GM19193 (cell line): ENCODE measurements around the gene RNF39.
A peak's percentile ranks its signal among the peaks of the same experiment; 100 is the strongest.

Experiments used
- POLR2A ChIP-seq: IDR thresholded peaks from 4 replicates; pipeline ENCODE4 v1.6.1; 2011; ENCODE audit not compliant: insufficient read depth, insufficient read length; ENCODE audit errors: extremely low read depth

RNF39 gene

DNA sequence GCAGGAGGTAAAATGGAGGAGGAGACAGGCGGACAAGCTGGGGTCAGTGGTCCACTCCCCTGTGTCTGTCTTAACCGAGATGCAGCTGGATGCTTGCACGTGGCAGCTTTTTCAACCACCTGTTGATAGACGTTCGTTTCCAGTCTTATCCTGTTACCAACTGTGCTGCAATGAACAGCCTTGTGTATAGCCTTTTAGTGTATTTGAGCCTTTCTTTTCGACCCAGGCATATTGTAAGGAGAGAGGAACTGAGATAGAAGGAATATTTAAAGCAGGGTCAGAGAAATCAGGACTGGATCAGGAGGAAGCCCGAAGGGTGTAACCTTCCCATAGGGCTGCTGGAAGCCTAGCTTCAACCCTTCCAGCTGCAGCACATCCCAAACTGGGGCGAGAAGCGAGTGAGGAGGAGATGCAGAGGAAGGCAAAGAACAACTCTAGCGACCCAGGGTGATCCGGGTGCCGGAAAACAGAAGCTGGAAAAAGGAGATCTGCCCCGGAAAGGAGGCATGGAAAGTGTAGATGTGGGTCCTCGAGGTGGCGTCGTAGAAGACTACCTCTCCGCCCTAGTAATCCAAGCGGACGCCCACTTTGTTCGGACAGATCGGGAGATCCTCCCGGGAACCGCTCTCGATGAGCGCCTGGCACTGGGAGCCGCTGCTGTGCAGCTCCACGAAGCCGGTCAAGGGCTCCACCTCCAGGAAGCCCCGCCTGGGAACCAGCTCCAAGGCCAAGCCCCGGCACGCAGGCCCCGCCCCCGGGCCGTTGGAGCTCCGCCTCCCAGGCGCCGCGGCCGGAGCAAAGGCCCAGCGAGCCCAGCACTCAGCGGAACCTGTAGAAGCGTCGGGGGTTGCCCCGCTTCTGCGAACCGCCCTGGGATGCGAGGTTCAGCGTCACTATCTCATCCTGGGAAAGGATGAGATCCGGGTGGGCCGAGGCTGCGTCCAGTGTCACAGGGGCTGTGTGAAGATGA lies 26.2 kb upstream of the RNF39 start:
- TF ChIP-seq POLR2A = peak; percentile 36

DNA sequence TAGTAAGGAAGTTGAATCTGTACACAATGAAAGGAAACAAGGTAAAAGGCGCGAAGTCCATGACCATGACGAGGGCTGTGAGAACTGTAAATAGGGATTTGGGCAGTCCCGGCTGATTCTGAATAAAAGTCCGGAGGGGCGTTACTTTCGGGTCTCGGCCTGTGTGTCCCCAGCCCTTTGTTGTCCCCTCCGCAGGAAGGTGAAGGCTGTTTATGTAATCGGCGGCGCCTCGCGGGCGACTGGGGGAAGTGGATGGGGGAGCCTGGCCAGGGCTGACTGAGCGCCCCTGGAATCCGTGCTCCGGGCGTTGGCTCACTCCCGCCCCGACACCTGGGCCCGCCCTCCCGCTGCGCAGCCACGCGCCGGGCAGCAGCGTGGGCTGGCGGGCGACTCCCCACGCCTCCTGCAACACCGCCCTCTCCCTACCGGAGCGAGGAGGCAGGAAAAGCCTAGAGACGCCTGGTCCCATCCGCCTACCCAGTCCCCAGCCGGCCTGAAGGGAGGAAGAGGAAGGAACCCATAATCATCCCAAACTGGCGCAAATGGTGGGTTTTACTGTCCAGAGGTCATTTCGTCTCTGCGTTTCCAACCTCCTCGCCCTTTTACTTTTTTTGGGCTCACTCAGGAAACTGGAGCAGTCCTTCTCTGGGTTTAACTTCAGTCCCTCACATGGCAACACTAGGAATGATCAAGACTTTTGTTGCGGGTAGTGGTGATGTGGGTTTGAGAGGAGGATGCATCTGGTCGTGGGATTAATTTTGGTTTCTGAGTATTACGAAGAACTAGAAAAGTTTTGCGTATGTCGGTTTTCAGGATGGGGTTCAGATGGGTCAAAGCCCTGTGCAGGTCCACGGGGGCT lies 25.2 kb upstream of the RNF39 start:
- TF ChIP-seq POLR2A = no peak

DNA sequence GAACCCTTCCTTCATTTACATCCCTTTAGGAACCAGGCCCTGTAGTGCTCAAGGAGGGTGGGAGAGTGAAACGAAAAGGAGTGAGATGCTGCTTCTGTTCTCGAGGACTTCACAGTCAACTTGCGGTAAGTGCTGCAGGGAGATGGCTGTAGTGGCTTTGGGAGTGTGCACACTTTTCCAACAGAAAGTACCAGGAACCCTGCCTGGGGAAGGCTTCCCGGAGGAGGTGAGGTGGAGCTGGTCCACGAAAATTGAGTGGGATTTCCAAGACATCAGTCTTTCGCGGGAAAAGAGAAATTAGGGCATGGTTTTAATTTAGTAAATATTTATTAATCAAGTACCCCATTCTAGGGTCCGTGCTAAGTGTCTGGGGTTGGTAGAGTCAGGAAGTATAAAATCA lies 24.6 kb upstream of the RNF39 start:
- no peak for TF ChIP-seq POLR2A

DNA sequence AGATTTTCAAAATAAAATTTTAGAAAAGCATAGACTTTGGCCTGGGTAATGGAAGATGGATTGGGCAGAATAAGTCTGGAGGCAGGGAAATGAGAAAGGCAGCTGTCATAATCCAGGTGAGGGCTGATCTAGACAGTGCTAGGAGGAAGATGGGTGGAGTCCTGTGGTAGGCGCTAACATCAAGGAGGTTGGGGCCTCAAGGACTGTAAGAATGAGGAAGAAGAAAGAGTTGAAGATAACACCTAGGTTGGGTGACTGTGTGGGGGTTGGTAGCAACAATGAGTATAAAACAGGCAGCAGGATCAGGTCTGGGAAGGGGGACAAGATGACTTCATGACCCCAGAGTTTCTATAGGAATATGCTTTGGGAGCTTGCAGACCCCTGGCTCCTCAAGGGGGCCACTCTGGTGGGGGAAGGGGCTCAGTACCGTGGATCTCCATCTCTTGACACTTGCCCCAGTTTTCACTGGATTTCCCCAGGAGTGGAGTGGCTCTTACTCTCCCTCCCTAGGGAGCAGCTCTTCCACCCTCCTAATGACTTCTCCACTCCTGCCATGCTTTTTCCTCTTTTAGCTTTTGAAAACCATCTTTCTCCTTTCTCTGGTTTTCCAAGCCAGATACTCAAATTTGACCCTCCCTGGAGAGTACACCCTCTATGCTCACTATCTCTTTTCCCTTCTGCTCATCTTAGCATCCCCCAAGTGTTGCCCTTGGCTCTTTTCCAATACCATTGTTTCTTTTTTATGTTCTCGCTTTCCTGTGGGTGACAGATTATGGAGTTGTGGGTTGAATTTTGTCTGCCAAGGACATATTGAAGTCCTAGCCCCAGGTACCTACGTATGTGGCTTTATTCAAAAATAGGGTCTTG lies 22.6 kb upstream of the RNF39 start:
- no peak for TF ChIP-seq POLR2A

DNA sequence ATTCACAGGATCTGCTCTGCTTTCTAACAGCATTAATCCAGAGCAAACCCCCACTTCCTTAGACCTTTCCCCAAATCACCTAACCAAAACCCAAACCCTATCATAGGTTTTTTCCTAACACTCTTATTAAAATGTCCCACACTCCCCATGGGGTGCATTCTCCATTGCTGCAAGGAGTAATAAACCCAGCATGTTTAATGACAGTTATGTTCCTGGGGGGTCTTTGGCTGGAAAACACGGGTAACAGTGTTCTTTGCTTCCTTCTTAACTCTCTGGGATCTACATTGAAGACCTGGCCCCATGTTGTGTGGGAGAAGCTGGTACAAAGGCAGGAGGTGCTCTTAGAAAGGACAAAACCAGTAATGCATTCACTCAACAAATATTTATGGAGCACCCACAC lies 21.3 kb upstream of the RNF39 start:
- TF ChIP-seq POLR2A = no peak

DNA sequence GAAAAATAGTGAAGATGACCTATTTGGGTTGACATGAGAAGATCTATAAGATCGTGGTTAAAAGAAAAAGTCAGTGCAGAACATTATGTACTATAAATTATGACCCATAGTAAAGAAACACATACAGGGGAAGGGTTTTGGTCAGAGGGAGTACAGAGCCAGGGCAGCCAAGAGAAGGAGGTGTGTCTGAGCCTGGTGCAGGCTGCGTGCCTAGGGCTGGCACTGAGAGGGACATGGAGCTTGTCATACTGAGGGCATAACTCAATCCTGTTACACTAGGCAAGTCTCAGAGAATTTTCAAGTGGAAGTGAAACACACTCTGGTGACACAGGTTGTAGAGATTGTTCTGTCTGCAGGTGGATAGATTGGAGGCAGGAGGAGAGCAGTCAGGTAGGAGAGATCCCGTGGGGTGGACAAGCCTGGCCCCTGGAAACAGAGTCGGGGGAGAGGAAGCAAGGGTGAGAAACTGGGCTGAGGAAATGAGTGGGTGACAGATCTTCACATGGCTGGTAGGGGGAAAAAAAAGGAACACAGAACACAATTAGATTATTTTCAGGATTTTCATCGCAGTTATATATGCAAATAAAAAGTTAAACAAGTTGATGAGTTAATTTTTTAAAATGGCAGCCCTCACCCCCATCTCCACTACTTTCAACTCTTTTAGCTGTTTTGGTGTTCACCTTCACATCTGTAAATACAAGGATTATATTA lies 18.5 kb upstream of the RNF39 start:
- no peak for TF ChIP-seq POLR2A

DNA sequence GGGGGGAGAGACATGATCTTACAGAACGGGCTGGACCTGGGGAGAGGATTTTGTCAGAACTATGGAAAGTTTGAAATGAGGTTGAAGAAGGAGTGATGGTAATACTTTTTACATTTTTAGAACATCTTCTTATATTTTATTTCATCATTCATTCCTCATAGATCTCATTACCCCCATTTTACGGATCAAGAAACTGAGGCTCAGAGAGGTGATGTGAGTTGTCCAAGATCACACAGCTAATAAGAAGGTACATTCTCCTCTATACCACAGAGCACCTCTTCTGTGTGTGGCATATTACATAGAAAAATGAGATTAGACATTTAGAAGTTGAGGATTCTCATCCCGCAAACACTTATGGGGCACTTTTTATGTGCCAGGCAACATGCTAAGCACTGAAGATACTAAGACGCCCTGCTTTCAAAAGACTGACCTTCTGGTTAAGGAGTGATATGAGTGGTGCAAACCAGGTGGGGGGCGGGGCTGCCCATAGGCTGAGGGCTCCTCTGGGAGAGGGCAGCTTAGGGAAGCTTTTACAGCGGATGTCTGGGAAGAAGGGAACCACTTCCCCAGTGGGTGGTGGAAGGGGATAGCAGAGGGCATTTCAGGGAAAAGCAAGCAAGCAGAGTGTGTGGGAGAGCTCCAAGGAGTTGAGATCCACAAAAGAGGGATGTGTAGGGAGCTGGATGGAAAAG lies 17.4 kb upstream of the RNF39 start:
- TF ChIP-seq POLR2A = no peak

DNA sequence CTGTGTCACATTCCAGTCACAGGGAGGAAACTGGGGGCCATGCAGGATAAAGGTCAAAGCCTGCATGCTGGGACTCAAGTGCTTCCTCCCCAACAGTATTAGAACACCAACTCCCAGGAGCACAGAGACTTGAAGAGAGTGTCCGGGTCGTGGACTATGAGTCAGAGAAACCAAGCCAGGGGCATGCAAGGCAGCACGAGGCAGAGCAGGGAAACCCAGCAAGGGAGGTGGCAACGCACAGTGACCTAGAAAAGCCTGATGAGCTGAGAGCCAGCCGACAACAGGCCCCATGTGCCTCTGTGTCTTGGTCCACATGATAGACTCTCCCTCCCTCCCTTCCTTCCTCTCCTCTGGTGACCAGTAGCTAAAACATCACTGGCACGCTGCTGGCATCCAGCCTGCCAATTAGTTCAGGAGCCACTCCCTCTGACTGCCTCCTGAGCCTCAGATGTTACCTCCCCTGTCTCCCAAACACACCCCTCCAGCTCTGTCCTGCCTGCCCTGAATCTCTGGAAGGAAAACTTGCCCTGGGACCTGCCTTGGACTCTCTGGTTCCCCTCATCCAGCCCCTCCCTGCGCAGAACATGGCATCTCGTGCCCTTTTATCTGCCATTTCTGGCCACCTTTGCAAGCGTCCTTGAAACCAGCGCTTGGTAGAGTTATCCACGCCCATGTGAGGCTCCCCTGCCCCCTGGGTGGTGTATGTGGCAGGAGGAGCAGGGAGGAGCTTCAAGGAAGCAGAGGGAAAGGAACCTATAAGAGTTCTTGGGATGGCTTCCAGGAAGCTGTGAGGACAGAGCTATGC lies 16.2 kb upstream of the RNF39 start:
- TF ChIP-seq POLR2A = no peak

DNA sequence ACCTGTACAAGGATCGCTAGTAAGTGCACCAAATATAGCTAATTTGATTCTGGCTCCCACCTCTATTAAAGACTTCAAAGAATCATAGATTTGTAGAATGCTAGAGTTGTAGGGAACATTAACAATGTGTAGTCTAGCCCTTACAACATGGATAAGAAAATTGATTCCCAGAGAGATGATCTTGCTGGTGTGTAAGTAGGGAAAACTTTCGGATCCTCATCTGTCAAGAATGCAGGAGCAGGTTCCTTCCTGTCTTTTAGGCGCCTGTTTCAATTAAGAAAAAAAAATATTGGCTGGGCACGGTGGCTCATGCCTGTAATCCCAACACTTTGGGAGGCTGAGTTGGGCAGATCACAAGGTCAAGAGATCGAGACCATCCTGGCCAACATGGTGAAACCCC lies 12.3 kb upstream of the RNF39 start:
- no peak for TF ChIP-seq POLR2A

DNA sequence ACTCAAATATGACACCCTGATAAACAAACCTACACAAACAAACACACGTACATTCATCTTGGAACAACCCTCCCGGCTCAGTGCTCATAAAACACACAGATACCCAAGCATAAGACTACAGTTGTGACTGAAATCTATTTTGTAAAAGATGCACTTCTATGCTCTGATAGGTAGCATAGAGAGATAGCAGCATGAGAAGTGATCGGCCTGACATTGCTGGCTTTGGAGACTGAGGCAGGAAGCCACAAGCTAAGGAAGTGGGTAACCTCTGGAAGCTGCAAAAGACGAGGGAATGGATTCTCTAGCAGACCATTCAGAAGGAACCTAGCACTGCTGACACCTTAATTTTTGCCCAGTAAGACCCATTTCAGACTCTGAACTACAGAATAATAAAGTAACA lies 1.6 kb upstream of the RNF39 start:
- no peak for TF ChIP-seq POLR2A

DNA sequence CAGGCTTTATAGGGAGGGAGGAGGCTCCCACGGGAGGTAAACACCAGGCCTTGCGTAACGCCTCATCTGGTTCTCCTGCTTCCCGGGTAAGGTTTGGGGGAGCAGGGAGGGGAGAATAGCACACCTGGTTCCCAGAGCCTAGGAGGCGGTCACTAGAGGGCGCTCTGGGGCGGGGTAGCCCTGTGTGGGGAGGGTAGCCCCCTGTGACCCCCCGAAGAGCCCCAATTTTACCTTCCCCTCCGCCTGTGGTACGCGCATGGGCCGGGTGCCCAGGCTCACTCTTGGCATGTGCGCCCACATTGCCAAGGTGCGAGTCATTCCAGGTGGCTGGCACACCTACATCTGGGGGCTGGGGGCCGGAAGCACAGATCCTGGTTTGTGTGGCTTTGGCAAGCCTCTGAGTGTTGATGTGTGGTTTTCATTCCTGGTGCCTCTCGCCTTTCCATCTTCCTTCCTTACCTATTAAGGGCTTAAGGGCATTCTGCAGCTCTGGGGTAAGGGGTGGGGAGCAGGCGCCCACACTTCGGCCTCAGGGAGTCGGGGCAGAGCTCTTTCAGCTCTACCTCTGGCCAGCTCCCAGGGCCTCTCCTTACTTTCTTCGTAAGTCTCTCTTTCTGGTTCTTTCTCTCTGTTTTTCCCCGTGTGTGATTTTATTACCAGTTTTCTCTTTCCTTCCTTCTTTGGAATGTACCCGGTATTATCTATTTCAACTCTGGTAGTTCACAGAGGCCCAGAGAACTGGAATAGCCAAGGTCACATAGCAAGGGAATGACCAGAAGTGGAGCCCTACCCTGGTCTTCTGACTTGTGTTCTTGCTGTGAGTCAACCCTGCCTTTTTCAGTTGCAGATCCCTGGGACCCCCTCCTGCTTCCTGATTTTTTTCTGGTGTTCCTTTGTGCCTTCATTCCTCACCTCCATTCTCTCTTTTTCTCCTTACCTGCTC lies 492 bp upstream of the RNF39 start:
- TF ChIP-seq POLR2A = no peak
